Uterus (tissue), 2 donors: ENCODE results near the gene SH3TC1.

Experiments
- POLR2A ChIP-seq, 2 donors: fragments of 450-650 bp; IDR thresholded peaks; one replicate each; pipeline ENCODE4 v1.6.1; 2016; ENCODE audit warnings: antibody characterized with exemption in 2 of 2, mild to moderate bottlenecking in 1 of 2, moderate library complexity in 1 of 2
- TF ChIP-seq, protein P1 (sequence below), 4 experiments: fragments of 200-600 bp in 2 of 4; fragments of 450-650 bp in 2 of 4; sonication (generic) in 2 of 4; IDR thresholded peaks; one replicate each; pipeline ENCODE4 v1.5.1; 2016 to 2019; ENCODE audit warnings: antibody characterized with exemption in 4 of 4, mild to moderate bottlenecking in 2 of 4, moderate library complexity in 1 of 4

DNA sequence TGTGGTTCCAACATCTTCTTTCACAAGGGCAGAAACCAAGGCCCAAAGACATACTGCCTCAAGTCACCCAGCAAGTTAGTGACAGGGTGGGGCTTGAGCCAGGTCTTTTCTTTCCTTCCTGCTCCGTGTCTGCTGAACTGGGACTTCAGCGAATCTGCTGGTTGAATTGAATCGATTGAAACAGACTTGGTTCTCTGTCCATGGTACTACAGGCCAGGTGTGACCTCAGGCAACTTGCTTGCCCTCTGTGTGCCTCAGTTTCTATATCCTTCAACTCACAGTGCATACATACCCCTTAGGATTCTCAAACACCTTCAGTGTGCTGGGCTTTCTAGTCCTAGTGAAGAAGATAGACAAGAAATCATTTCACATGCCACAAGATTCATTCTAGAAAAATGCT is 38.5 kb upstream of the SH3TC1 start:
- TF ChIP-seq, protein P1, sequence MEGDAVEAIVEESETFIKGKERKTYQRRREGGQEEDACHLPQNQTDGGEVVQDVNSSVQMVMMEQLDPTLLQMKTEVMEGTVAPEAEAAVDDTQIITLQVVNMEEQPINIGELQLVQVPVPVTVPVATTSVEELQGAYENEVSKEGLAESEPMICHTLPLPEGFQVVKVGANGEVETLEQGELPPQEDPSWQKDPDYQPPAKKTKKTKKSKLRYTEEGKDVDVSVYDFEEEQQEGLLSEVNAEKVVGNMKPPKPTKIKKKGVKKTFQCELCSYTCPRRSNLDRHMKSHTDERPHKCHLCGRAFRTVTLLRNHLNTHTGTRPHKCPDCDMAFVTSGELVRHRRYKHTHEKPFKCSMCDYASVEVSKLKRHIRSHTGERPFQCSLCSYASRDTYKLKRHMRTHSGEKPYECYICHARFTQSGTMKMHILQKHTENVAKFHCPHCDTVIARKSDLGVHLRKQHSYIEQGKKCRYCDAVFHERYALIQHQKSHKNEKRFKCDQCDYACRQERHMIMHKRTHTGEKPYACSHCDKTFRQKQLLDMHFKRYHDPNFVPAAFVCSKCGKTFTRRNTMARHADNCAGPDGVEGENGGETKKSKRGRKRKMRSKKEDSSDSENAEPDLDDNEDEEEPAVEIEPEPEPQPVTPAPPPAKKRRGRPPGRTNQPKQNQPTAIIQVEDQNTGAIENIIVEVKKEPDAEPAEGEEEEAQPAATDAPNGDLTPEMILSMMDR (IDR thresholded peaks at IDR 0.05), result no peak
- no peak for TF ChIP-seq POLR2A (IDR thresholded peaks at IDR 0.05)
